GM10266 (cell line): ENCODE measurements around the gene TMEM163.
"Not testable (repeated sequence)": the region's sequence is repeated elsewhere in the genome, so short reads cannot be mapped to it uniquely, and the experiment has no call there.

ENCODE experiments used
- DNase-seq: peaks from one replicate; pipeline ENCODE4 v3.0.0; 2012; ENCODE audit errors: extremely low spot score
- CTCF ChIP-seq: IDR thresholded peaks from 2 replicates; pipeline ENCODE4 v1.5.1; 2012; ENCODE audit warnings: mild to moderate bottlenecking, low read depth; ENCODE audit not compliant: control insufficient read depth, insufficient read depth; ENCODE audit errors: missing control alignments

Gene TMEM163

GRCh38 chr2:134490559-134490958 is 228.2 kb downstream of the TMEM163 start:
- TF ChIP-seq CTCF, result no peak
- DNase-seq, result no peak

- no peak for TF ChIP-seq CTCF
- no peak for DNase-seq
Measured at GRCh38 chr2:134489732-134490384, 228.9 kb downstream of the TMEM163 start.

- no peak for TF ChIP-seq CTCF
- DNase-seq, result no peak
Measured at GRCh38 chr2:134482766-134483340, 235.9 kb downstream of the TMEM163 start.

- no peak for TF ChIP-seq CTCF
- no peak for DNase-seq
Measured at GRCh38 chr2:134482131-134482723, 236.6 kb downstream of the TMEM163 start.

- DNase-seq, result no peak
- no peak for TF ChIP-seq CTCF
Measured at GRCh38 chr2:134479696-134480330, 239.0 kb downstream of the TMEM163 start.

- not testable (repeated sequence) for DNase-seq
Measured at GRCh38 chr2:134476982-134477381, 241.8 kb downstream of the TMEM163 start.

- no peak for TF ChIP-seq CTCF
- DNase-seq, result no peak
Measured at GRCh38 chr2:134470561-134471168, 248.1 kb downstream of the TMEM163 start.
